HepG2 (cell line): ENCODE data around the gene CCT6A. TPM values are rescaled to one million over a fixed set of nuclear protein-coding genes. Genes with fewer than 3 reads are reported as not detected.

Source experiments
- ATF3 ChIP-seq: sonication (generic); formaldehyde crosslinking; IDR thresholded peaks from 2 replicates; pipeline ENCODE4 v1.4.0; 2020; ENCODE audit warnings: missing genetic modification reagents
- NBN ChIP-seq: fragments of 450-650 bp; conservative IDR thresholded peaks from 2 replicates; pipeline ENCODE4 v1.6.1; 2017
- NFYC ChIP-seq: IDR thresholded peaks from 2 replicates; pipeline ENCODE4 v1.6.1; 2016; ENCODE audit warnings: missing genetic modification reagents, missing compliant biosample characterization
- RARA ChIP-seq: IDR thresholded peaks from 2 replicates; pipeline ENCODE4 v1.6.1; 2016; ENCODE audit warnings: missing genetic modification reagents, missing compliant biosample characterization
- TCF12 ChIP-seq, 2 experiments: fragments of 450-650 bp in 1 of 2; sonication (generic) in 1 of 2; formaldehyde crosslinking in 1 of 2; IDR thresholded peaks; 2 replicates each; pipeline versions ENCODE4 v1.6.1 to v1.8.0; 2017 to 2022; ENCODE audit warnings: antibody characterized with exemption in 1 of 2, mild to moderate bottlenecking in 1 of 2, missing genetic modification reagents in 1 of 2, moderate library complexity in 1 of 2
- ZNF576 ChIP-seq: sonication (generic); formaldehyde crosslinking; IDR thresholded peaks from 2 replicates; pipeline ENCODE4 v1.4.0; 2020; ENCODE audit warnings: mild to moderate bottlenecking, missing genetic modification reagents
- ZNF687 ChIP-seq: sonication (generic); formaldehyde crosslinking; IDR thresholded peaks from 2 replicates; pipeline ENCODE4 v1.5.1; 2020; ENCODE audit warnings: mild to moderate bottlenecking, missing genetic modification reagents, moderate library complexity
- polyA plus RNA-seq, 8 experiments: library from polyadenylated mRNA; depleted of rRNA in 3 of 8; stranded (reverse) in 7 of 8; unstranded in 1 of 8; fragments of >200 nt; fragmentation: Illumina TruSeq in 4 of 8; extraction: Trizol in 4 of 8; gene quantifications; 2 replicates each; pipeline versions ENCODE4 v1.2.1 to v1.2.3, GENCODE V29; 2011 to 2016; ENCODE audit warnings: low read depth in 4 of 8, missing spikeins in 1 of 8, mixed read lengths in 1 of 8; ENCODE audit not compliant: insufficient read depth in 1 of 8
- total RNA-seq, 5 experiments: library from RNA; depleted of rRNA; stranded (reverse); fragments of >200 nt; fragmentation: Illumina TruSeq; extraction: Trizol; gene quantifications; 2 replicates each; pipeline ENCODE4 v1.2.3, GENCODE V29; 2016; ENCODE audit warnings: low read depth in 1 of 5

The CCT6A gene
- total and polyA plus RNA-seq, 2 of the 13 experiments (the other 11 are each of a cell fraction or from before 2014, with no cell fraction given): 219 to 292 TPM

- peak; percentile 88 for TF ChIP-seq ZNF687 (CRISPR knock-in tag)
- TF ChIP-seq RARA (CRISPR knock-in tag): peak; percentile 12; the same call in 1 of the 2 replicates
- TF ChIP-seq TCF12 (IDR thresholded peaks at IDR 0.05): no peak
- TF ChIP-seq TCF12 (CRISPR knock-in tag; IDR thresholded peaks at IDR 0.05): no peak
- TF ChIP-seq NFYC (CRISPR knock-in tag): no peak
- TF ChIP-seq ZNF576: no peak
- TF ChIP-seq NBN: no peak
- peak; percentile 83 for TF ChIP-seq ATF3 (CRISPR knock-in tag)
These were observed 17.7 kb upstream of the CCT6A start (continued) for GRCh38 chr7:56033671-56034432.
